H1 (cell line): ENCODE results near the gene FANCF. TPM values are rescaled to one million over a fixed set of nuclear protein-coding genes. Genes with fewer than 3 reads are reported as not detected.

Experiments used
- CTCF ChIA-PET: fragments of 300-600 bp; sonication (Branson Sonifier 250); formaldehyde crosslinking; loops from one replicate; lab custom pipeline; 2021; ENCODE audit not compliant: partially characterized antibody; lab: Charles Lee
- POLR2A ChIA-PET: fragments of 300-600 bp; sonication (Branson Sonifier 250); formaldehyde crosslinking; loops from one replicate; lab custom pipeline; 2021; ENCODE audit warnings: inconsistent platforms; ENCODE audit not compliant: partially characterized antibody; lab: Charles Lee
- DNase-seq, 2 experiments: peaks; one replicate each; pipeline versions ENCODE4 v3.0.0 to v3.0.0-alpha.2; 2010 to 2022; ENCODE audit warnings: low spot score in 2 of 2, low read depth in 1 of 2, mixed read lengths in 1 of 2
- FAIRE-seq: peaks from 2 replicates; lab custom pipeline; 2011; peaks lifted over from hg19 to GRCh38; lab: Jason Lieb, UNC
- H2AFZ ChIP-seq: 2 replicates; pipeline ENCODE4 v1.8.1; 2012; ENCODE audit warnings: low read length, inconsistent platforms
- H2AK5ac ChIP-seq: 2 replicates; pipeline ENCODE4 v1.6.1; 2013; ENCODE audit warnings: low read depth, low read length
- H2BK120ac ChIP-seq: replicated peaks from 2 replicates; pipeline ENCODE3; 2013; ENCODE audit warnings: low read depth, low read length, inconsistent platforms
- H2BK12ac ChIP-seq: 2 replicates; pipeline ENCODE4 v1.6.1; 2013; ENCODE audit warnings: low read depth, low read length
- H2BK15ac ChIP-seq: 2 replicates; pipeline ENCODE4 v1.6.1; 2013; ENCODE audit warnings: low read length
- H2BK20ac ChIP-seq: 2 replicates; pipeline ENCODE4 v1.6.1; 2013; ENCODE audit warnings: low read length
- H2BK5ac ChIP-seq: 2 replicates; pipeline ENCODE4 v1.6.1; 2013; ENCODE audit warnings: low read depth, low read length
- H3K14ac ChIP-seq: 2 replicates; pipeline ENCODE4 v1.6.1; 2013; ENCODE audit warnings: inconsistent platforms; ENCODE audit not compliant: insufficient read length
- H3K18ac ChIP-seq: 2 replicates; pipeline ENCODE4 v1.6.1; 2013; ENCODE audit warnings: low read length; ENCODE audit errors: extremely low read depth
- H3K23ac ChIP-seq: 2 replicates; pipeline ENCODE4 v1.6.1; 2013; ENCODE audit warnings: inconsistent platforms; ENCODE audit not compliant: insufficient read length
- H3K23me2 ChIP-seq: 2 replicates; pipeline ENCODE4 v1.6.1; 2013; ENCODE audit warnings: low read depth, low read length
- H3K27ac ChIP-seq: 2 replicates; pipeline ENCODE4 v1.6.1; 2011; ENCODE audit warnings: low read depth, low read length, inconsistent platforms
- H3K27me3 ChIP-seq, 4 experiments: replicated peaks in 1 of 4; 1 replicate in 1 of 4; 2 replicates in 3 of 4; pipeline versions ENCODE4 v1.6.1 to v1.8.1; 2011 to 2013; ENCODE audit warnings: low read length in 3 of 4, mild to moderate bottlenecking in 3 of 4, inconsistent platforms in 2 of 4, mixed read lengths in 2 of 4, moderate library complexity in 1 of 4; ENCODE audit not compliant: control insufficient read depth in 3 of 4, insufficient read depth in 3 of 4; ENCODE audit errors: extremely low read depth in 1 of 4
- H3K36me3 ChIP-seq, 4 experiments: 2 replicates each; pipeline versions ENCODE4 v1.6.1 to v1.8.1; 2011 to 2013; ENCODE audit warnings: mild to moderate bottlenecking in 4 of 4, low read length in 3 of 4, moderate library complexity in 2 of 4, control low read depth in 1 of 4, inconsistent platforms in 1 of 4; ENCODE audit not compliant: insufficient read depth in 4 of 4, control insufficient read depth in 2 of 4
- H3K4ac ChIP-seq: replicated peaks from 2 replicates; pipeline ENCODE3; 2013; ENCODE audit warnings: low read length, low read depth, mixed read lengths, inconsistent platforms; ENCODE audit not compliant: insufficient read length
- H3K4me1 ChIP-seq, 4 experiments: replicated peaks in 1 of 4; 1 replicate in 1 of 4; 2 replicates in 3 of 4; pipeline versions ENCODE4 v1.6.1 to v1.8.1; 2011 to 2013; ENCODE audit warnings: low read length in 3 of 4, inconsistent platforms in 2 of 4, mixed read lengths in 1 of 4; ENCODE audit not compliant: insufficient read depth in 4 of 4, control insufficient read depth in 3 of 4
- H3K4me2 ChIP-seq, 2 experiments: 2 replicates each; pipeline versions ENCODE4 v1.6.1 to v1.8.1; 2011 to 2013; ENCODE audit warnings: low read depth in 2 of 2, low read length in 2 of 2, control low read depth in 1 of 2, inconsistent platforms in 1 of 2, mild to moderate bottlenecking in 1 of 2; ENCODE audit not compliant: insufficient read depth in 1 of 2
- H3K4me3 ChIP-seq, 4 experiments: fragments of 200-600, 300-600 bp in 1 of 4; sonication (generic), shearing (Covaris generic), sonication (Bioruptor Twin) in 1 of 4; 2 replicates each; pipeline versions ENCODE4 v1.5.1 to v1.8.1; 2011 to 2016; ENCODE audit warnings: low read length in 4 of 4, low read depth in 3 of 4, control low read depth in 2 of 4, inconsistent platforms in 2 of 4, mild to moderate bottlenecking in 2 of 4, mixed read lengths in 1 of 4, moderate library complexity in 1 of 4; ENCODE audit not compliant: insufficient read depth in 2 of 4; ENCODE audit errors: extremely low read depth in 1 of 4
- H3K56ac ChIP-seq: replicated peaks from 2 replicates; pipeline ENCODE3; 2013; ENCODE audit warnings: low read depth, mild to moderate bottlenecking, mixed read lengths, low read length, inconsistent platforms; ENCODE audit not compliant: insufficient read length
- H3K79me1 ChIP-seq: 2 replicates; pipeline ENCODE4 v1.6.1; 2013; ENCODE audit warnings: low read depth, low read length, control low read depth
- H3K79me2 ChIP-seq, 2 experiments: 2 replicates each; pipeline versions ENCODE4 v1.6.1 to v1.8.1; 2012 to 2013; ENCODE audit warnings: low read length in 2 of 2, mild to moderate bottlenecking in 2 of 2, inconsistent platforms in 1 of 2; ENCODE audit not compliant: insufficient read depth in 2 of 2, control insufficient read depth in 1 of 2
- H3K9ac ChIP-seq, 4 experiments: replicated peaks in 1 of 4; 1 replicate in 1 of 4; 2 replicates in 3 of 4; pipeline versions ENCODE4 v1.6.1 to v1.8.1; 2011 to 2013; ENCODE audit warnings: low read depth in 3 of 4, low read length in 3 of 4, control low read depth in 2 of 4, mild to moderate bottlenecking in 2 of 4, moderate library complexity in 2 of 4, inconsistent platforms in 1 of 4; ENCODE audit errors: extremely low read depth in 1 of 4
- H3K9me3 ChIP-seq, 2 experiments: 2 replicates each; pipeline versions ENCODE4 v1.6.1 to v1.8.1; 2012 to 2013; ENCODE audit warnings: mild to moderate bottlenecking in 2 of 2, moderate library complexity in 2 of 2, control low read depth in 1 of 2, inconsistent platforms in 1 of 2, low read depth in 1 of 2, low read length in 1 of 2, mixed read lengths in 1 of 2; ENCODE audit not compliant: insufficient read depth in 2 of 2
- H4K20me1 ChIP-seq, 2 experiments: replicated peaks in 1 of 2; 2 replicates each; pipeline versions ENCODE3 to v1.8.1; 2011 to 2013; ENCODE audit warnings: inconsistent platforms in 2 of 2, low read length in 2 of 2, mild to moderate bottlenecking in 1 of 2; ENCODE audit not compliant: insufficient read depth in 2 of 2, control insufficient read depth in 1 of 2
- H4K5ac ChIP-seq: 2 replicates; pipeline ENCODE4 v1.6.1; 2013; ENCODE audit warnings: low read length, low read depth, mixed read lengths, inconsistent platforms; ENCODE audit not compliant: insufficient read length
- H4K8ac ChIP-seq: 2 replicates; pipeline ENCODE4 v1.8.0; 2013; ENCODE audit warnings: mild to moderate bottlenecking, moderate library complexity, low read length, inconsistent platforms; ENCODE audit not compliant: insufficient read depth; ENCODE audit errors: extremely low read depth
- H4K91ac ChIP-seq: replicated peaks from 2 replicates; pipeline ENCODE3; 2013; ENCODE audit warnings: low read length, mixed read lengths, inconsistent platforms; ENCODE audit not compliant: insufficient read length
- BRCA1 ChIP-seq: IDR thresholded peaks from 2 replicates; pipeline ENCODE4 v1.6.1; 2012; ENCODE audit warnings: low read depth, low read length, improper control_type of control experiment
- CEBPB ChIP-seq: IDR thresholded peaks from 2 replicates; pipeline ENCODE4 v1.6.1; 2012; ENCODE audit warnings: low read depth, low read length
- CHD2 ChIP-seq: IDR thresholded peaks from 2 replicates; pipeline ENCODE4 v1.6.1; 2012; ENCODE audit warnings: low read length, improper control_type of control experiment
- CREB1 ChIP-seq: IDR thresholded peaks from 2 replicates; pipeline ENCODE4 v1.6.1; 2012; ENCODE audit warnings: inconsistent platforms
- EP300 ChIP-seq, 2 experiments: IDR thresholded peaks; 1 replicate in 1 of 2; 2 replicates in 1 of 2; pipeline ENCODE4 v1.6.1; 2011 to 2012; ENCODE audit warnings: low read depth in 2 of 2, low read length in 2 of 2, mild to moderate bottlenecking in 2 of 2, borderline replicate concordance in 1 of 2, inconsistent platforms in 1 of 2, moderate library complexity in 1 of 2
- FOSL1 ChIP-seq: IDR thresholded peaks from 2 replicates; pipeline ENCODE4 v1.6.1; 2011; ENCODE audit warnings: mild to moderate bottlenecking, low read depth, low read length, moderate library complexity; ENCODE audit not compliant: insufficient read depth
- GABPA ChIP-seq: IDR thresholded peaks from 2 replicates; pipeline ENCODE4 v1.6.1; 2011; ENCODE audit warnings: mild to moderate bottlenecking, low read length, moderate library complexity, borderline replicate concordance; ENCODE audit not compliant: insufficient read depth
- JUND ChIP-seq: IDR thresholded peaks from 2 replicates; pipeline ENCODE4 v1.6.1; 2011; ENCODE audit warnings: mild to moderate bottlenecking, improper control_type of control experiment, low read length
- POLR2AphosphoS5 ChIP-seq: IDR thresholded peaks from 2 replicates; pipeline ENCODE4 v1.6.1; 2011; ENCODE audit warnings: low read depth, low read length
- RAD21 ChIP-seq, 2 experiments: IDR thresholded peaks in 1 of 2; conservative IDR thresholded peaks in 1 of 2; 2 replicates each; pipeline ENCODE4 v1.6.1; 2011; ENCODE audit warnings: low read depth in 2 of 2, low read length in 2 of 2, improper control_type of control experiment in 1 of 2, inconsistent platforms in 1 of 2, mild to moderate bottlenecking in 1 of 2, moderate library complexity in 1 of 2
- RNF2 ChIP-seq: fragments of 200-900, 300-1000 bp; sonication (generic); IDR thresholded peaks from 2 replicates; pipeline ENCODE4 v1.7.1; 2016; ENCODE audit warnings: borderline replicate concordance, low read depth, mild to moderate bottlenecking, antibody characterized with exemption, low read length; ENCODE audit not compliant: poor library complexity, severe bottlenecking; ENCODE audit errors: missing control alignments
- SIN3A ChIP-seq, 2 experiments: IDR thresholded peaks in 1 of 2; conservative IDR thresholded peaks in 1 of 2; 2 replicates each; pipeline ENCODE4 v1.6.1; 2011 to 2012; ENCODE audit warnings: low read length in 2 of 2, improper control_type of control experiment in 1 of 2, low read depth in 1 of 2, mild to moderate bottlenecking in 1 of 2
- SP2 ChIP-seq: IDR thresholded peaks from 2 replicates; pipeline ENCODE4 v1.6.1; 2012; ENCODE audit warnings: mild to moderate bottlenecking, low read length, inconsistent platforms
- TBP ChIP-seq: IDR thresholded peaks from 2 replicates; pipeline ENCODE4 v1.6.1; 2011; ENCODE audit warnings: low read depth, low read length, improper control_type of control experiment
- WGBS, 2 experiments: shearing (Covaris generic) in 1 of 2; methylation state at CpG; one replicate each; pipeline versions ENCODE4 v1.1.6 to v1.1.7; 2013 to 2015; ENCODE audit warnings: low lambda C conversion rate in 2 of 2, mixed read lengths in 2 of 2, inconsistent platforms in 1 of 2, low coverage in 1 of 2, missing lambda C conversion rate in 1 of 2; ENCODE audit not compliant: insufficient replicate concordance in 2 of 2, insufficient coverage in 1 of 2, insufficient read length in 1 of 2; ENCODE audit errors: extremely low coverage in 1 of 2, missing lambda C conversion rate in 1 of 2; 5-methylcytosine and 5-hydroxymethylcytosine counted together
- polyA plus RNA-seq, 7 experiments: library from polyadenylated mRNA; depleted of rRNA in 3 of 7; stranded (reverse) in 5 of 7; unstranded in 2 of 7; fragments of >200 nt in 5 of 7; fragments of 200-250 nt in 2 of 7; gene quantifications; 1 replicate in 5 of 7; 2 replicates in 1 of 7; 4 replicates in 1 of 7; pipeline versions ENCODE4 v1.2.1 to v1.2.3, GENCODE V29; 2011 to 2013; ENCODE audit warnings: missing spikeins in 2 of 7, mixed read lengths in 2 of 7
- total RNA-seq: library from RNA; stranded (reverse); fragmentation: NEBNext Ultra II Directional; extraction: Animal tissue kit (Norgen Biotek cat#: 25700); gene quantifications from 2 replicates; pipeline ENCODE4 v1.2.1, GENCODE V29; 2021

The FANCF gene
- total and polyA plus RNA-seq, 2 of the 8 experiments (the other 6 are each of a cell fraction or from before 2014, with no cell fraction given): 10.0 to 29.4 TPM

- Histone ChIP-seq H2BK12ac (peak overlapping the region; percentile 39; the same call in 1 of the 2 replicates), H4K91ac (peak overlapping the region; percentile 22), H2BK20ac (no peak overlapping the region), H4K5ac (no peak overlapping the region), H3K4me1 (peaks cover 0 to 10% (median 6%) of the 10 kb centered on the region in 4 experiments; a peak in 4 of 7 replicates), H3K79me2 (no peaks in the 10 kb centered on the region), H3K79me1 (no peaks in the 10 kb centered on the region), H2AK5ac (no peak overlapping the region), H4K8ac (no peak overlapping the region; the same call in 1 of the 2 replicates), H4K20me1 (peaks cover 0 to 2% of the 10 kb centered on the region in 2 experiments), H2BK15ac (no peak overlapping the region), H3K4me2 (peak overlapping the region in 1 of 2 experiments; percentile 24; a peak in 1 of 4 replicates), H3K23ac (no peak overlapping the region), H2AFZ (no peak overlapping the region), H3K18ac (no peak overlapping the region), H3K27ac (no peak overlapping the region), H3K23me2 (no peaks in the 10 kb centered on the region), H3K27me3 (no peaks in the 10 kb centered on the region), H2BK120ac (no peak overlapping the region), H2BK5ac (no peak overlapping the region), H3K4ac (no peak overlapping the region), H3K4me3 (no peak overlapping the region), H3K56ac (no peak overlapping the region), H3K9ac (no peak overlapping the region), H3K9me3 (no peaks in the 10 kb centered on the region), H3K14ac (no peak overlapping the region), H3K36me3 (no peaks in the 10 kb centered on the region)
- TF ChIP-seq FOSL1: no peak
- TF ChIP-seq RNF2: no peak
- no peak for TF ChIP-seq CEBPB
- no peak for TF ChIP-seq POLR2AphosphoS5
- TF ChIP-seq RAD21 (IDR thresholded peaks at IDR 0.05 in 1 of 2, conservative IDR thresholded peaks at IDR 0.05 in 1 of 2; ENCODE audit: low read depth in 2 of 2, low read length in 2 of 2): no peak
- TF ChIP-seq SP2: no peak
- TF ChIP-seq GABPA: no peak
- TF ChIP-seq BRCA1: no peak
- TF ChIP-seq CHD2: no peak
- no peak for TF ChIP-seq EP300 (IDR thresholded peaks at IDR 0.05; ENCODE audit: borderline replicate concordance in 1 of 2, low read depth in 2 of 2, low read length in 2 of 2)
- TF ChIP-seq CREB1: no peak
- TF ChIP-seq TBP: no peak
- no peak for TF ChIP-seq JUND
- TF ChIP-seq SIN3A (conservative IDR thresholded peaks at IDR 0.05 in 1 of 2, IDR thresholded peaks at IDR 0.05 in 1 of 2; ENCODE audit: low read depth in 1 of 2, low read length in 2 of 2): no peak
- CTCF ChIA-PET: interaction anchor here (1.0 to 3.0 kb wide), 4 partner anchors 10 to 196 kb away, joined by 3 to 10 read pairs (median 5); partner anchors contain the start of gene FANCF
- no peak for DNase-seq
- WGBS, 2 experiments: 0% methylated on average over 1 of the region's 1 CpG; no CpG with 5 or more reads in 1 of the 2 experiments
- FAIRE-seq: no peak
- POLR2A ChIA-PET: interaction anchor here (0.8 to 2.1 kb wide), 2 partner anchors 10 to 77 kb away, joined by 3 to 15 read pairs; partner anchors contain the start of gene FANCF
These were observed 10.1 kb upstream of the FANCF start for GRCh38 chr11:22635689-22636088.
